ENCODE results near the gene PDZK1.
"Not testable (repeated sequence)": the region's sequence is repeated elsewhere in the genome, so short reads cannot be mapped to it uniquely, and the experiment has no call there.

PDZK1 gene

GRCh38 chr1:145707183-145707867 lies at the start of gene PDZK1:
Gene PDZK1, minus strand, starts transcription at chr1:145707368. Its CDS starts 19,347 bp downstream, at chr1:145688021.
- no peak; the same call in 1 of the 2 replicates for TF ChIP-seq JUND (IDR thresholded peaks at IDR 0.05; ENCODE audit: low read depth)
- in situ Hi-C loops (cut with HindIII; ENCODE audit: low pct_unique_long_range_greater_than_20kb, low sequenced_read_pairs): no loop called here
- peak in 1 of 2 experiments; percentile 83 for DNase-seq (ENCODE audit: low read depth in 1 of 2, low spot score in 1 of 2)

- DNase-seq (ENCODE audit: low read depth in 1 of 2, low spot score in 1 of 2): no peak
- TF ChIP-seq JUND (IDR thresholded peaks at IDR 0.05; ENCODE audit: low read depth): no peak
- in situ Hi-C loops (cut with HindIII; ENCODE audit: low pct_unique_long_range_greater_than_20kb, low sequenced_read_pairs): no loop called here
These were observed 44.4 kb upstream of the PDZK1 start for GRCh38 chr1:145751491-145752037.

- in situ Hi-C loops (cut with HindIII; ENCODE audit: low pct_unique_long_range_greater_than_20kb, low sequenced_read_pairs): no loop called here
- no peak for DNase-seq (ENCODE audit: low read depth in 1 of 2, low spot score in 1 of 2)
- TF ChIP-seq JUND (IDR thresholded peaks at IDR 0.05; ENCODE audit: low read depth): no peak
These were observed 43.3 kb upstream of the PDZK1 start for GRCh38 chr1:145750426-145750825.

- no peak for TF ChIP-seq JUND (IDR thresholded peaks at IDR 0.05; ENCODE audit: low read depth)
- no peak for DNase-seq (ENCODE audit: low read depth in 1 of 2, low spot score in 1 of 2)
- in situ Hi-C loops (cut with HindIII; ENCODE audit: low pct_unique_long_range_greater_than_20kb, low sequenced_read_pairs): no loop called here
These were observed 40.5 kb upstream of the PDZK1 start for GRCh38 chr1:145747398-145748247.

DNA sequence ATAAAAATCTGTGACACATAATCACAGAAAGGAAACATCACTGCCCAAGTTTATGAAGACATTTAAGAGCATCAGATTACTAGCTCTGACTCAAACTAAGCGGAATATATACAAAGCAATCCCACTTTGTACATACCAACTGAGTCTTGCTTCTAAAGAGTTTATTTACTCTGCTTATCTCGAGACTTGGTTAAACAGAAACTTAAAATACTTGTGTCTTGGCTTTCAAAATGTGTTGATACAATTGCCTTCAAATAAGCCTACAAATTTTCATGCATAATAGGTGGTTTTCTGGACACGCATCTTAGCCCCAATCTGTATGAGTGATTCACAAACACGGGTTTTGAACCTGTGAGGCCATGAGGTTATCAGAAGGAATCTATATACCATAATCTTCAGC lies 33.1 kb upstream of the PDZK1 start:
- in situ Hi-C loops (cut with HindIII; ENCODE audit: low pct_unique_long_range_greater_than_20kb, low sequenced_read_pairs): no loop called here
- DNase-seq (ENCODE audit: low read depth in 1 of 2, low spot score in 1 of 2): peak in 1 of 2 experiments; percentile 30

GRCh38 chr1:145736191-145736590 lies 29.0 kb upstream of the PDZK1 start:
- DNase-seq (ENCODE audit: low read depth in 1 of 2, low spot score in 1 of 2): no peak
- TF ChIP-seq JUND (IDR thresholded peaks at IDR 0.05; ENCODE audit: low read depth): no peak
- in situ Hi-C loops (cut with HindIII; ENCODE audit: low pct_unique_long_range_greater_than_20kb, low sequenced_read_pairs): no loop called here

More for the DNA sequence above, 33.1 kb upstream of the PDZK1 start:
- TF ChIP-seq JUND (IDR thresholded peaks at IDR 0.05; ENCODE audit: low read depth): no peak

- TF ChIP-seq JUND (IDR thresholded peaks at IDR 0.05; ENCODE audit: low read depth): no peak
- DNase-seq (ENCODE audit: low read depth in 1 of 2, low spot score in 1 of 2): peak in 1 of 2 experiments; percentile 86
- in situ Hi-C loops (cut with HindIII; ENCODE audit: low pct_unique_long_range_greater_than_20kb, low sequenced_read_pairs): no loop called here
These were observed 23.7 kb upstream of the PDZK1 start for GRCh38 chr1:145730900-145731299.

GRCh38 chr1:145730467-145730866 lies 23.3 kb upstream of the PDZK1 start:
- in situ Hi-C loops (cut with HindIII; ENCODE audit: low pct_unique_long_range_greater_than_20kb, low sequenced_read_pairs): no loop called here
- no peak for DNase-seq (ENCODE audit: low read depth in 1 of 2, low spot score in 1 of 2)
- TF ChIP-seq JUND (IDR thresholded peaks at IDR 0.05; ENCODE audit: low read depth): no peak

DNA sequence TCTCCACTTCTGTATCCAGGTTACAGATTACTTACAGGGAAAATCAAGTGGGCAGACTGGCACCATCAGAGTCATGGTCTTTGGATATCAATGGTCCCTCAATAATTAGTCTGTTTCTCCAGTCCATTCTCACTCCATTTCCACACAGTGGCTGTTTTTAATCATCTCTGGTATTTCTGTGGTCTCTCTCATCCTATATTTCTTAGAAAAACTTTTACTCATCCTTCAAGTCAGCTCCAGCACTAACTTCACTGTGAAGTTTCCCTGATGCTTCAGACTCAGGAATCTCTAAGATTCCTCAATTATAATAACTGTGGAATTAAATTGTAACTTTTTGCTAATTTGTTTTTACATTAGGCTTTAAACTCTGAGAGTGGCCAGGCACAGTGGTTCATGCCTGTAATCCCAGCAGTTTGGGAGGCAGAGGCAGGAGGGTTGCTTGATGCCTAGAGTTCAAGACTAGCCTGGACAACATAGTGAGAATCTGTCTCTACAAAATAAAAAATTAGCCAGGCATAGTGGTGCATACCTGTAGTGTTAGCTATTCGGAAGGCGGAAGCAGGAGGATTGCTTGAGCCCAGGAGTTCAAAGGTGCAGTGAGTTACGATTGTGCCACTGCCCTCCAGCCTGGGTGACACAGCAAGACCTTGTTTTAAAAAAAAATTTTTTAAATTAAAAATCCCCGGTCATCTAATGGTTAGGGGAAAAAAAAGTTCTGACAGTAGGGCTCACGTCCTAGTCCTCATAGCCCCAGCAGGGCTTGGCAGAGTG lies 22.7 kb upstream of the PDZK1 start:
- in situ Hi-C loops (cut with HindIII; ENCODE audit: low pct_unique_long_range_greater_than_20kb, low sequenced_read_pairs): no loop called here
- TF ChIP-seq JUND (IDR thresholded peaks at IDR 0.05; ENCODE audit: low read depth): no peak
- no peak for DNase-seq (ENCODE audit: low read depth in 1 of 2, low spot score in 1 of 2)

DNA sequence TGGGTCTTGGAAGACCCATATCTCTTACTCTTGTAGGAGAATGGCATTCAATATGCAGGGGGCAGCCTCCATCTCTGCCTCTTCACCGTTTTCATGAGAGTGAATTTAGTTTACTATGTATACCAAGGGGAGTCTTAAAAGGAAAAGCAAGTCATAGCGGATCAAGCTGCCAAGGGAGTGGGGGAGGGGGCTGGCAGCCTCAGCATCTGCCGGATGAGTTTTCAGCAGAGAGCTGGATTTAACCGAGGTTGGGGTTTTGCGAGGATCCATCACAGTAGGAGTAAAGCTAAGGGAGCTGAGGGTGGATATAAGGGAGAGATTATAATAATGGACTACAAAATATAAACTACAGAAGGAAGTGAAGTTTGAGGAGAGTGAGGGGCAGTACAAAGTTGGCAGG lies 22.0 kb upstream of the PDZK1 start:
- no peak for DNase-seq (ENCODE audit: low read depth in 1 of 2, low spot score in 1 of 2)
- in situ Hi-C loops (cut with HindIII; ENCODE audit: low pct_unique_long_range_greater_than_20kb, low sequenced_read_pairs): no loop called here
- TF ChIP-seq JUND (IDR thresholded peaks at IDR 0.05; ENCODE audit: low read depth): no peak

DNA sequence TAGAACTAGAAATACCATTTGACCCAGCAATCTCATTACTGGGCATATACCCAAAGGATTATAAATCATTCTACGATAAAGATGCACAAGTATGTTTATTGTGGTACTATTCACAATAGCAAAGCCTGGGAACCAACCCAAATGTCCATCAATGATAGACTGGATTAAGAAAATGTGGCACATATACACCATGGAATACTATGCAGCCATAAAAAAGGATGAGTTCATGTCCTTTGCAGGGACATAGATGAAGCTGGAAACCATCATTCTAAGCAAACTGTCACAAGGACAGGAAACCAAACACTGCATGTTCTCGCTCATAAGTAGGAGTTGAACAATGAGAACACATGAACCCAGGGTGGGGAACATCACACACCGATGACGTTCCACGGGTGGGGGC lies 19.0 kb upstream of the PDZK1 start:
- in situ Hi-C loops (cut with HindIII; ENCODE audit: low pct_unique_long_range_greater_than_20kb, low sequenced_read_pairs); DNase-seq (ENCODE audit: low read depth in 1 of 2, low spot score in 1 of 2): not testable (repeated sequence)

DNA sequence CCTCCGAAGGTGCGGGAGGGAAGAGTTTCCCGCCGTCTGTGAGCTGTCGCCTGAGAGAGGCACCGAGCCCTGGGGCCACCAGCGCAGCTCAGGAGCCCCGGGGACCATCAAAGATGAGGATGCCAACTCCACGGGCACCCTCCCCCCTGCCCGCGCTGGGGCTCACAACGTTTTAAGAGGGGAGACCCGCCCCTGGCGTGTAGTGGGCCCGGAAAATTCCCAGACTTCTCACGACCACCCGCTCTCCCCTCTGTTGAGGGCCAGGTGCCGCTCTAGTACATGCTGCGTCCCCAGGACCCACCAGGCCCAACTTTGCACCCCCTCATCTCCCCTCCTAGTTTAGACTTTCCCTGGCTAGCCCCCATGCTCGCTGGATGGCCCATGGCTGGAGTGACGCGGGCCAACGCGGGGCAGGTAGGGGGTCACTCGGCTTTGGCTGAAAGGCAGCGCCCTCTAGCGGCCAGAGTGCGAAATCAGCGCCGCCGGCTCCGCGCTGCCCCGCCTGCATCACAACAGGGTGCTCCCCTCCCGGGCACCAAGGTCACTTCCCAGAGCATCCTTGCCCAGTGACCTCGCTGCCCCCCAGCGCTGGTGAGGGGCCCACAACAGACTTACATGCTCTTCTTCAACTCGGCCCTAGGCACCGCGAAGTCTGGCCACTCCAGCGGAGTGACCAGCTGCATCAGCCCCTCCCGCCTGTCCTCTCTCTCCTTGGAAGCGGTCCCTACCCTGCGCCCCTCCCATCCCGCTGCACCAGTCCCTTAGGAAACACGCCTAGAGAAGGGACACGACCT lies 13.9 kb upstream of the PDZK1 start:
- in situ Hi-C loops (cut with HindIII; ENCODE audit: low pct_unique_long_range_greater_than_20kb, low sequenced_read_pairs): no loop called here
- DNase-seq (ENCODE audit: low read depth in 1 of 2, low spot score in 1 of 2): peak; percentile 41 to 82
- TF ChIP-seq JUND (IDR thresholded peaks at IDR 0.05; ENCODE audit: low read depth): no peak

Data from T47D (cell line).